Mucosa of rectum (tissue), 2 donors: Measurements from ENCODE around the gene MIPEP.

Source experiments
- H3K27ac ChIP-seq, 2 donors: one replicate each; pipeline ENCODE4 v1.7.0; 2013; ENCODE audit warnings: inconsistent platforms in 2 of 2, low read depth in 2 of 2, low read length in 2 of 2
- H3K27me3 ChIP-seq, 2 donors: one replicate each; pipeline ENCODE4 v1.7.0; 2013; ENCODE audit warnings: low read length in 2 of 2; ENCODE audit not compliant: control insufficient read depth in 2 of 2, insufficient read depth in 2 of 2
- H3K36me3 ChIP-seq, 2 donors: one replicate each; pipeline ENCODE4 v1.7.0; 2013; ENCODE audit warnings: low read length in 2 of 2; ENCODE audit not compliant: control insufficient read depth in 2 of 2, insufficient read depth in 2 of 2
- H3K4me1 ChIP-seq, 2 donors: one replicate each; pipeline ENCODE4 v1.7.0; 2013; ENCODE audit warnings: low read length in 2 of 2, mild to moderate bottlenecking in 1 of 2; ENCODE audit not compliant: control insufficient read depth in 2 of 2, insufficient read depth in 2 of 2
- H3K4me3 ChIP-seq, 2 donors: one replicate each; pipeline ENCODE4 v1.7.0; 2013; ENCODE audit warnings: low read length in 2 of 2
- H3K9ac ChIP-seq, 2 donors: one replicate each; pipeline ENCODE4 v1.7.0; 2013; ENCODE audit warnings: low read length in 2 of 2, low read depth in 1 of 2, mild to moderate bottlenecking in 1 of 2
- H3K9me3 ChIP-seq, 2 donors: one replicate each; pipeline ENCODE4 v1.7.0; 2013; ENCODE audit warnings: low read length in 2 of 2; ENCODE audit not compliant: control insufficient read depth in 2 of 2
- donor health status: healthy.
- donor health status: Normal muscosa, but diverticular disease.

Gene MIPEP

DNA sequence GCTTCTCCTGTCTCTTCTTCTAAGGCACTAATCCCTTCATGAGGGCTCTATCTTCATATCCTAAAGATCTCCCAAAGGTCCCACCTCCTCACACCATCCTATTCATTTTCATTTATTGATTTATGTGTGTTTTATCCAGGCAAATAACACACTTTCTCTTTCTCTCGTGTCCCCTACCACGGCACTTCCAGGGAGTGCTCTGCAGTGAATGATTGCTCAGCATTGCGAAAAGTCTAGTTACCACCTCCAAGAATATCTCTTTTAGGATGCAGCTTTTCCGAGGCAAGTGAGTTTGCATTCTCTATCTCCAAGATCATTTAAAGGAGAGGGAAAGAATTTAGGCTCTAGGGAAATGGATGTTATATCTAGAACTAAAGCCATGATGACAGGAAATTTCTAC lies 101.7 kb downstream of the MIPEP start:
- Histone ChIP-seq H3K36me3 (no peaks in the 10 kb centered on the region), H3K9ac (no peak overlapping the region), H3K27ac (no peak overlapping the region)

DNA sequence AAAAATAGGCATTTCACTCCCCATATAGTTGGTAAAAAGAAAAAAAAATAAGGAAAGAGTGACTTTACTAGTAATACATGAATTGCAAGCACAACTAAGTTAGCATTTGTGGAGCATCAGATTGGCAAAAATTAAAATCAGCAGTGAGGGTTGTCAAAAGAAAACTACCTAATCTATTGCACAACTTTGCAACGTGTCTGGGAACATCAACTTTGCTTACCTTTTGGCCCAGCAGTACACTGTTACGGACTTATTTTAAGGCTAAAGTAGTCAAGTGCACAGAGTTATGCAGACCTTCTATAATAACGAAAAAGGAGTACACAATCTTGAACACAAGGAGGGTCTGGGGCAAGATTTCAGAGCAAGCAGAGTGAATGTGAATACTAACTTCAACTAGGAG lies 102.6 kb downstream of the MIPEP start:
- no peak overlapping the region for H3K9ac ChIP-seq
- H3K27ac ChIP-seq, result no peak overlapping the region
- H3K4me1 ChIP-seq, result no peaks in the 10 kb centered on the region
- H3K36me3 ChIP-seq, result no peaks in the 10 kb centered on the region
- H3K4me3 ChIP-seq, result no peak overlapping the region
- H3K27me3 ChIP-seq, result no peaks in the 10 kb centered on the region
- H3K9me3 ChIP-seq, result no peaks in the 10 kb centered on the region

More for the DNA sequence above, 101.7 kb downstream of the MIPEP start:
- Histone ChIP-seq H3K9me3 (no peaks in the 10 kb centered on the region), H3K4me3 (no peak overlapping the region), H3K27me3 (no peaks in the 10 kb centered on the region), H3K4me1 (no peaks in the 10 kb centered on the region)

DNA sequence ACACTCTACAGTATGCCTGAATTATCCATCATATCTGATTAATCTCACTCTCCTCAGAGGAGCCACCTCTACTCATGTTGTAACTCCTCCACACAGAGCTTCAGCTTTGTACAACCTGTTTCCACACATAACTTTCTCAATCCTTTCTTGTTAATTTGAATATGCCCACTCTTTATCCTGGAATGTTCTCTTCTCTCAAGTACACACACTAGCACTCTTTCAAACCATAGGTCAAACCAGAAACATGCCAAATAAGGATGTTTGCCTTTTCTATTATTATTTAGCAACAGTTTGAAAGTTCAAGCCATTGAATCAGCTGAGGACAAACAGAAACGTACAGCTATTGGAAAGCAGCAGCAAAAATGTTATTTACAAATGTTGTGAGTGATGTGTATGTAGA lies 110.3 kb downstream of the MIPEP start:
- no peak overlapping the region for H3K4me3 ChIP-seq
- H3K27ac ChIP-seq, result no peak overlapping the region

DNA sequence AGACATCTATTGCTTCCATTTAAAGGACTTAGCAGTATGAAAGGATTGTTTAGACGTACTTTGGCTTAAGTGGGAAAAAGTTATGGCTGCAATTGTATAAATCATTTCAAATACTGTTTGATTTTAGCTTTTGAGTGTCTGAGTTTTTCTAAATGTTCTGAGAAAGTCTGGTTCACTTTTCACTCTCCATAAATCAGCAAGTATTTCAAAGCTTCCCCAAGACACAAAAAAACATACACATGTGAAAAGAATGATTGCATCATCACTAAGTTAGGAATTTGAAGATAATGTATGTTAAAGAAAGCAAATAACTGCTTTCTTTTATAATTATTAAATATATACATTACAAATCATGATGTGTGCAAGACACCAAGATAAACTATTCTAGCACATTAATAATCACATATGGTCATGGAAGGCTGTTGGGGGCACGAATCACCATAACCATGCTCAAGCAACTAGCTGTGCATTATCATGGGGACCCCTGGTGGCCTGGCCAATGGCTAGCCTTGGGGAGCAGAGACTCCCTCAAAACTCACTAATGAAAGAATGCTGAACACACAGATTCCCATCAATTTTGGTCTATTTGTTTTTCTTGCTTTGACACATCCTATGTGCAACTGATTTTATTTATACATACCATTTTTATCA lies 111.1 kb downstream of the MIPEP start:
- Histone ChIP-seq H3K4me3 (no peak overlapping the region), H3K9me3 (no peaks in the 10 kb centered on the region), H3K4me1 (no peaks in the 10 kb centered on the region), H3K9ac (no peak overlapping the region), H3K27me3 (no peaks in the 10 kb centered on the region), H3K36me3 (no peaks in the 10 kb centered on the region), H3K27ac (no peak overlapping the region)

More for the DNA sequence above, 110.3 kb downstream of the MIPEP start:
- H3K27me3 ChIP-seq, result no peaks in the 10 kb centered on the region
- no peak overlapping the region for H3K9ac ChIP-seq
- H3K36me3 ChIP-seq, result no peaks in the 10 kb centered on the region
- H3K4me1 ChIP-seq, result no peaks in the 10 kb centered on the region
- H3K9me3 ChIP-seq, result no peaks in the 10 kb centered on the region

DNA sequence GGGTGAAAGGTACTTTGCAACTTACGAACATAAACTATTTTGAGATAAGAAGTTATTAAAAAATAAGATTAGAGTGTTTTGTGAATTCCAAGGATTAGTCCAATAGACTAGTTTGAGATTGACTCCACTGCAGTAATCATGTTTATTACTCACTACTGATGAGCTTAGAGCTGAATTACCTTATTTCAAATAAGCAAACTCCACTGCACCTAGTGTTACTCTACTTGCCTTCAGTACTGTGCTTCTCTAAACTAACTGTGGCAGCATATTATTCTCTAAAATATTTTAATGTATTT lies 111.7 kb downstream of the MIPEP start:
- Histone ChIP-seq H3K4me1 (no peaks in the 10 kb centered on the region), H3K27me3 (no peaks in the 10 kb centered on the region), H3K9me3 (no peaks in the 10 kb centered on the region), H3K9ac (no peak overlapping the region), H3K36me3 (no peaks in the 10 kb centered on the region), H3K4me3 (no peak overlapping the region), H3K27ac (no peak overlapping the region)

DNA sequence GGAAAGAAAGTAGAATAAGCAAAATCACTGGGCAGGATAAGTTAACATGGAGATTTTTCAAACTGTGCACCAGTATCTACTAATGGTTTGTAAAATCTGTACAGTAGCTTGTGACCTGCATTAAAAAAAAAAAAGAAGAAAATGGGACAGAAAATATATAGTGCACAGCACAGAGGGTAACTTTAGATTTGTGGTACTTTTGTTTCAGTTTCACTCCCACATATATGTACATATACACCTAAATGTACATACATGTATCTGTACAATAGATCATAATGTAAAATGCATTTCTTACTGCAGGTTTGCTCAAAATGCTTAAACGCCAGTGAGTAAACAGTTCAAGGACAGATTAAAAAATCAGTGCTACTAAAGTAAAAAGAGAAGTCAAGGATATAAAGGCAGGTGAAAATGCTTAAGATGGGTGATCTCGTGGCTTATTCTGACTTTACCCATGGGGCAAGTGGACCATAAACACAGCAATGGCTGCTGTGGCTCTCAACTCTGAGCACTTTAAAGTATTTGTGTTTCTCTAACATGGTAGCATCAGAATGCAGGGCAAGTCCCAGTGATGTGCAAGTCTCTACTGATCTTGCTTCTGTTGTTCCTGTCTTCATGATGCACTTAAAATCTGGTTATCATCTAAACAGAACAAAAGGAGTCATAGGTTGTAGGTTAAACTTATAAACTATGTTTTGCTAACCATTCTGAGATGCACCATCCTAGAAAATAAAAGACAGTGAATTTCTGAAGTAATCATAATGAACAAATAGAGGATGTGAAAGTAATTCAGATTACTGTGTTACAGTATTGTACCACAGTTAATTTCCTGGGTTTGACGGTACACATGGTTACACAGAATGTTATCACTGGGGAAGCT lies 112.3 kb downstream of the MIPEP start:
- Histone ChIP-seq H3K27me3 (no peaks in the 10 kb centered on the region), H3K27ac (no peak overlapping the region), H3K4me3 (no peak overlapping the region), H3K4me1 (no peaks in the 10 kb centered on the region), H3K9ac (no peak overlapping the region), H3K36me3 (no peaks in the 10 kb centered on the region), H3K9me3 (no peaks in the 10 kb centered on the region)

DNA sequence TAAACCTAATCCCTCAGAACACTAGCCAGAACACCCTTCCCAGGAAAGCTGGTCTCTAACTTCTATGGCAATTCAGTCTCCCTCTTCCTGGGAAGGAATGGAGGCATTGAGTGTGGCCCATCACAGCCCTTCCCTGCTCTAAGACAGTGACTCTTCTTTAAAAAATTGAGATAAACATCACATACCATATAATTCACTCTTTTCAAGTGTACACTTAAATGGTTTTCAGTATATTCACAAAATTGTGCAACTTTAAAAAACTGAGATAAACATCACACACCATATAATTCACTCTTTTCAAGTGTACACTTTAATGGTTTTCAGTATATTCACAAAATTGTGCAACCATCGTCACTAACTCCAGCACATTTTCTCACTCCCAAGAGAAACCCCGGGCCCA lies 116.5 kb downstream of the MIPEP start:
- no peak overlapping the region for H3K9ac ChIP-seq
- H3K36me3 ChIP-seq, result no peaks in the 10 kb centered on the region
- no peak overlapping the region for H3K4me3 ChIP-seq
- no peaks in the 10 kb centered on the region for H3K27me3 ChIP-seq
- no peak overlapping the region for H3K27ac ChIP-seq
- H3K9me3 ChIP-seq, result no peaks in the 10 kb centered on the region
- H3K4me1 ChIP-seq, result no peaks in the 10 kb centered on the region

DNA sequence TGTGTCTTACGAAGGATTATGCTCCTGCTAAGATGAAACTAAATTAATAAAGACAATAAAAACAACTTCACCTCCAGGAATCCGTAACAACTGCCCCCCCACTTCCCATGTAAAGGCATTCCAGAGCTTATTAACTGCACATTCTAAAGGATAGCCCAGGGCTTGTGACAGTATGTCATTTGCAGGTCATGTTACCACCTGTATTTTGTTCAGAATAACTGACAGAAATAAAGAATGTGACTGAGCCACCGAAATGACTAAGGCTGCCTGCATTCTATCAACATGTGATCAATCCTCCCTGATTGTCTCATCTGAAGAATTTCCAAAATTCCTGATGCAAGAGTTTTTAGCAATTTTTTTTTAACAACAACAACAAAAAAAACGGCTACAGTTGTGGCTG lies 117.2 kb downstream of the MIPEP start:
- H3K27ac ChIP-seq, result no peak overlapping the region
- no peaks in the 10 kb centered on the region for H3K27me3 ChIP-seq
- H3K36me3 ChIP-seq, result no peaks in the 10 kb centered on the region
- no peak overlapping the region for H3K4me3 ChIP-seq
- H3K4me1 ChIP-seq, result no peaks in the 10 kb centered on the region
- H3K9ac ChIP-seq, result no peak overlapping the region
- no peaks in the 10 kb centered on the region for H3K9me3 ChIP-seq

DNA sequence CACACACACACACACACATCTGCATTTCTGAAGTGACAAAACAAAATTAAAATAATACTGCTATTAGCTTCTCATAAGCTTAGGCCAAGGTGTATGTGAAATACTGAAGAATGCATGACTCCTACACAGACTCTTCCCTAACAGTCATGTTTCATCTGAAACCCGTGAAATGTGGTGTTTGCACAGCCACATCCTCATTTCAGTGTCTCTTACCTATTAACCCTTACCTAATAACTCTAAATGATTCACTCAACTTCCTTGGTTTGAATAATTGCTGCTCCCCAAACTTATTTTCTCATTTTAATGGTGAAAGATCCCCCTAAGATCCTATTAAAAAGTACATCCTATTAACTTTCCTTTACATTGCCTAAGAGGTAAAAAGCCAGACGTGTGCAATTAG lies 117.6 kb downstream of the MIPEP start:
- H3K27ac ChIP-seq, result no peak overlapping the region
- H3K9ac ChIP-seq, result no peak overlapping the region
- no peak overlapping the region for H3K4me3 ChIP-seq
- no peaks in the 10 kb centered on the region for H3K9me3 ChIP-seq
- H3K27me3 ChIP-seq, result no peaks in the 10 kb centered on the region
- H3K36me3 ChIP-seq, result no peaks in the 10 kb centered on the region
- no peaks in the 10 kb centered on the region for H3K4me1 ChIP-seq

DNA sequence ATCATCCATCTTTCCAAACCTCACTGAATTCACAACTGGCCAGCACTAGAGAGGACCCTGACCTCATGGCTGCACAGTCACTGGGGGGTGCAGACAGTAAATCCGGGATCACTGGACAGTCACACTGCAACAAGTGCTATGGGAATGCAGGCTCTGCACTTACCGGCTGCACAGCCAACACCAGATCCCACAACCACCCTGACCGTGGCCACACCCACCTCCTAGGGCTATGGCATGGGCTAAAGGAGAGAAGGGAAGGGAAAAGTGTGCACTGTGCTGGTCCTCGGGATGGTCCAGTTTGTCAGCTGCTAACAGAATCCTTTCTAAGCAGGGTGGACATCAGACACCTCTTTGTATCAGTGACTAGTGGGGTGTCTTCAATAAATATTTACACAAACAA lies 118.2 kb downstream of the MIPEP start:
- H3K9me3 ChIP-seq, result no peaks in the 10 kb centered on the region
- H3K27me3 ChIP-seq, result no peaks in the 10 kb centered on the region
- no peak overlapping the region for H3K27ac ChIP-seq

More for the DNA sequence above, 118.2 kb downstream of the MIPEP start:
- no peaks in the 10 kb centered on the region for H3K36me3 ChIP-seq
- H3K4me1 ChIP-seq, result no peaks in the 10 kb centered on the region
- H3K9ac ChIP-seq, result no peak overlapping the region
- no peak overlapping the region for H3K4me3 ChIP-seq
